Hematopoietic multipotent progenitor cell treated with erythropoietin and hydrocortisone succinate and interleukin-3 and kit ligand, for 8 days (in vitro differentiated cells): ENCODE measurements around the gene COPB1.
A peak's percentile ranks its signal among the peaks of the same experiment; 100 is the strongest.

ENCODE experiments used
- DNase-seq: peaks from one replicate; pipeline ENCODE4 v3.0.0-alpha.2; 2015

COPB1 gene

GRCh38 chr11:14506532-14506931, 6.9 kb upstream of the COPB1 start:
- no peak for DNase-seq

- DNase-seq, result no peak
Measured at GRCh38 chr11:14503023-14503422, 3.4 kb upstream of the COPB1 start.

DNA sequence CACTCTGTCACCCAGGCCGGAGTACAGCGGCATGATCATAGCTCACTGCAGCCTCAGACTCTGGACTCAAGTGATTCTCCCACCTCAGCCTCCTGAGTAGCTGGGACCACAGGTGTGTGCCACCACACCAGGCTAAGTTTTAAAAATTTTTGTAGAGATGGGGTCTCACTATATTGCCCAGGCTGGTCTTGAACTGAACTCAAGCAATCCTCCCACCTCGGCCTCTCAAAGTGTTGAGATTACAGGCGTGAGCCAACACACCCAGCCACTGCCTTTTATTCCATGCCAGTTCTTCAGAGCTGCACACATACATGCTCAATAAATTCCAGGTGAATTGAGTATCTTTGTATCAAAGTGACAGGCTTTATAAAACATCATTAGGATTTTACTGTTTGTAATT, 2.4 kb upstream of the COPB1 start:
- no peak for DNase-seq

DNA sequence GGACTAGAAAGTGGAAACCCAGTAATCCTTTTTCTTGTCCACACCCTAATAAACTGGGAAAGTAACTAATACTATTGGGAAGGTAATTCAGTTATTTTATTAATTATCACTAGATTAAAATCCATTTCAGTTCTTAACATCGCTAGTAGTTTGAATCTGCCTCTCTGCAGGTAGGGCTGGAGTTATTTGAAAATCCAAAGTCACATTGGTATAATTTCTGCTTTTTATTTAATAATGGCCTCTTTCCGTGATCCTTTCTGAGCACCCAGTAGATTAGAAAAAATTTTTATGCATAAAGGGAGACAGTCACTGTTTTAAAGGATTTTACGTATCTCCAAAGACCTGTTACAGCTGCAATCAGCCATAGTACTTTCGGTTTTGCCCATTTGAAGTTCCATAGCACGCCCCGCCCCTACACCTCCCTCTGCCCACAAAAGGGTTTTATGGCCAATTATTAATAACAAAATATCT, 605 bp upstream of the COPB1 start:
- peak; percentile 76 for DNase-seq

GRCh38 chr11:14499178-14499559, 442 bp downstream of the COPB1 start:
- DNase-seq, result peak; percentile 68

- no peak for DNase-seq
Measured at GRCh38 chr11:14480716-14481115, 18.9 kb downstream of the COPB1 start.

- DNase-seq, result no peak
Measured at GRCh38 chr11:14471127-14471526, 28.5 kb downstream of the COPB1 start.

GRCh38 chr11:14463623-14464022, 36.0 kb downstream of the COPB1 start:
- DNase-seq, result no peak

DNA sequence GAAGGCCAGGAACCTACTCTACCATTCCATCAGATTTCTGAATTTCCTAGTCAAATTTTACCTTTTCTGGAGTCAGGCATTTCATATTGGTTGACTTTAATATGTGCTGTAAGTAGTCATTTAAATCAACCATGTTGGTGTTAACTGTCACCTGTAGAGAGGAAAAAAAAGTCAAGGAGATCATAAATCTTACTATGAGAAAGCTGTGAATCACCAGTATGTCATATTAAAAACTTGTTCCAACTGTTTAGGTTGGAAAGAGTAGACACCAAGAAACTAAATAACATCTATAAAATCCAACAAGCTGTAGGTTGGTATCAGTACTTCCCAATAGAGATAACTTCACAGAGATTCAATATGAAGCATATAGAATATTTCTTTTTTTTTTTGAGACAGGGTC, 39.5 kb downstream of the COPB1 start:
- DNase-seq, result no peak

DNA sequence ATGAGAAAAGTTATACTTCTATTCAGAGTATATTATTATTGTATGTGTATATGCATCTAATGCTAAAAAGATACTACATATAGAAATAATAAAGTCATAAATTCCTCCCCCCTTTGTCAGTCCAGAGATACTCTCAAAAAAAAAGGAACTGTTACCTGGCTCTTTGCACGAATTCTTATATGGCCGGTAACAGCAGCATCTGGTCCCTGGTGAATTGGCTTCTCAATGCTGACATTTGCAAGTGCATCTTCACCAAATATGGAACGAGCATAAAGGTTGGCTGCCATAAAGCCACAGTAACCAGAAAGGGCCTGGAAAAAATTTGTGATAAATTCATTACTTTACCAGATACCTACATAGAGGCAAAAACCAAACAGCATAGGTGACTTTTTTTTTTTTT, 41.2 kb downstream of the COPB1 start:
- DNase-seq, result no peak

- DNase-seq, result no peak
Measured at GRCh38 chr11:14455648-14456430, 43.8 kb downstream of the COPB1 start.

DNA sequence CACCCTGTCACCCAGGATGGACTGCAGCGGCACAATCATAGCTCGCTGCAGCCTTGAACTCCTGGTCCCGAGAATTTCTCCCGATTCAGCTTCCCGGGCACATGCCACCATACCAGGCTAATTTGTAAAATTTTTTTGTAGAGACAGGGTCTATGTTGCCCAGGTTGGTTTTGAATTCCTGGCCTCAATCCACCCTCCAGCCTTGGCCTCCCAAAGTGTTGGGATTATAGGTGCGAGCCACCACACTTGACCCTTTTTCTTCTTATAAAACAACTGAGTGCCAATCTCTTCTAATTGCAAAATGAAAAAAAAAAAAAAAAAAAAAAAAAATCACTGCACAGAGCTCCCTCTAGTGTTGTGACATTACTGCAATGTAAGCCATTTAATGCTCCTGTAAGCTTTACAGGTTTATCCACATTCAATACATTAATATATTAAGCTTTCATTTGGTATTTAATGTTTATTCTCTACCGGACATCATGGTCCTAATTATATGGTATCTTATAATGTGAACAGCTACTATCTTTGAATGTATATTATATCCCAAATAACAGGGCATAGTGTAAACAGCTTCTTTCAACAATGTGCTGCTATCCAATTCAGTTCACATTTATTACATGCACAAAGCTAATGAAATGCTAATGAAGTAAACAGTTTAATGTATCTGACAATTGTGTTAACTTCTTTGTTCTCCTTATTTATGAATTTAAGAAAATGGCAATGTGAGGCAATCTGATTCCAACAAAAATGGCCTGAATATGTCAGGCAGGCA, 44.6 kb downstream of the COPB1 start:
- peak; percentile 27 for DNase-seq

- no peak for DNase-seq
Measured at GRCh38 chr11:14451825-14452224, 47.8 kb downstream of the COPB1 start.

DNA sequence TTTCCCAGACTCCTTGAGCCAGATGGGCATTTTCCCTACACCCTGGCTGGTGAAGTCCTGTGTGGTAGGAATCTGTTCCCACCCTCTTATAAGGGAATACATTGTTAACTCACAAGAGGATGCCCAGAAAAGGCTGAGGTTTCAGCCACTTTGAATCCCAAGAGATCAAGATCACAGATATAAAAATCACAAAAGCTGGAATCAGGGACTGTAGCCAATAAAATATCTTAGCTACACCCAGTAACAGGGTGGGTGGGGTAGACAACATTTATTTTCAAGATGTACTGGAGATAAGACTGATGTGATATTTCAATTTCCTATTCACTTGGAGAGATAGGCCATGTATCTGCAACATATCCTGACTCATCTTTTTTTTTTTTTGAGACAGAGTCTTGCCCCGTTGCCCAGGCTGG, 50.3 kb downstream of the COPB1 start:
- DNase-seq, result no peak

GRCh38 chr11:14448240-14448639, 51.4 kb downstream of the COPB1 start:
- DNase-seq, result no peak

GRCh38 chr11:14446701-14447169, 52.9 kb downstream of the COPB1 start:
- DNase-seq, result no peak

GRCh38 chr11:14445542-14446530, 53.8 kb downstream of the COPB1 start:
- no peak for DNase-seq

- DNase-seq, result no peak
Measured at GRCh38 chr11:14444441-14445189, 55.0 kb downstream of the COPB1 start.

DNA sequence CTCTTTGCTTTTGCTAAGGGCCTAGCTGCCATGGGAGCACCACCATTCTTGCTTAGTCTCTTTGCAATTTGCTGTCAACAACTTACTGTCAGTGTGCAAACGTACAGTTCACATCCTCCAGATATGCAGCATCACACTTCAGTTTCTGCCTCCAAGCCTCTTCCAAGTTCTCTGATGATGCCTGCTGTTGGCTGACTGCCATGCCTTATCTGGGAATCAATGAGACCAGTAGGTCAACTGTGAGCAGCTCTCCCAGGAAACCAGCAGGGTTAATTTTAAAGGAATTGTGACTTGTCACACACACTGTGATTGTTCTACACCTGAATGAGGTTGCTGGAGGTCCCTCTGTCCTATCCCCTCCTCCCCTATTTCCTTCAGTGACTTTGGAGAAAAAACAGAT, 56.0 kb downstream of the COPB1 start:
- peak; percentile 40 for DNase-seq

DNA sequence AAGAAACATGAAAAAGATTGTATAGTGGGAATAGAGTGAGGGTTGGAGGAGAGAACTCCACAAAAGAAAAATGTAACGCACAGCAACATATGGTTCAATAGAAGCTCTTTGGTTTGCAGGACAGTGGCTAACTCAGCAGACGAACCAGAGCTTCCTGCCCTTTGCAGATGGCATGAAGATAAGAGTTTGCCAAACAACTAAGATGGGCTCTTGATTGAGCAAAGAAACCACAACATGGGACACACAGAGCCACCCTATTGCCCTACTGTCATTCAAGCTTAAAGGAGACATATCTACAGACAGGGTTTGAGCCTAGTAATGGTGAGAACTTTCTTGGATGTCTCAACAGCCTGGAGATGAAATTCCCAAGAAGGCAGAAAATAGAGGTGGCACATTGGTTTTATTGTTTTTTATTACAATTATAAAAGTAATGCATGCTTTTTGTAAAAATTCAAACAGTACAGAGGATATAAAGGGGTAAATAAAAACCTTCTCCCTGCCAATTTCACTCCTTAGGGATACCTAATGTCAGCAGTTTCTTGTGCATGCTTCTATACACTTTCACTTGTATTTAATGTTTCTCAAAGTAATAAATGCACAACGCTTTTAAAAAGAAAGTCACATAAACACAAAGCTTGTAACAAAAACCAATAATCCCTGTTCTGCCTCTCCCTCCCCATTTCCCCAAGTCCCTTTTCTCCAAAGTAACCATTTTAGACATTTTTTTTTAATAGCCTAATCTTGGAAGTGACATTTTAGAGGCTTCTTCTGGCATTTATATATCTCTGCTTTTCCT, 63.7 kb downstream of the COPB1 start:
- peak; percentile 63 for DNase-seq

DNA sequence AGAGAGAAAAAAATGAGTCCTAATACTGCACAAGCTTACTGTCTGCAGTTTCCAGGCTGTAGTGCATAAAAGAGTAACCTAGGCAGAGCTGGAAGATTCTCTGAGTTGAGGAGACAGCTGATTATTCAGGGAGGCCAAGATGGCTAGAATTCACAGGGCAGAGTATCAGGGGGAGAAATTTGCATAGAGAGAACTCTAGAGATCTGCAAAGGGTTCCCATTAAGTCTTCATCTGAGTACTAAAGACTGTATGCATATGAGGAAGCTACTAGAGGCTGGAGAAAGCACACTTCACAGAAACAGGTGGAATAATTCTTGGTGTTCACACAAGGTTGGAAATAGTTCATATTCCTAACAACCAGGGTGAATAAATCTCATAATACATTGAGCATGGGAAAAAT, 74.0 kb downstream of the COPB1 start:
- no peak for DNase-seq
